ENCODE results near the gene FBXO17.
"Not testable (repeated sequence)": the region's sequence is repeated elsewhere in the genome, so short reads cannot be mapped to it uniquely, and the experiment has no call there.

FBXO17 gene, protein sequence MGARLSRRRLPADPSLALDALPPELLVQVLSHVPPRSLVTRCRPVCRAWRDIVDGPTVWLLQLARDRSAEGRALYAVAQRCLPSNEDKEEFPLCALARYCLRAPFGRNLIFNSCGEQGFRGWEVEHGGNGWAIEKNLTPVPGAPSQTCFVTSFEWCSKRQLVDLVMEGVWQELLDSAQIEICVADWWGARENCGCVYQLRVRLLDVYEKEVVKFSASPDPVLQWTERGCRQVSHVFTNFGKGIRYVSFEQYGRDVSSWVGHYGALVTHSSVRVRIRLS

DNA sequence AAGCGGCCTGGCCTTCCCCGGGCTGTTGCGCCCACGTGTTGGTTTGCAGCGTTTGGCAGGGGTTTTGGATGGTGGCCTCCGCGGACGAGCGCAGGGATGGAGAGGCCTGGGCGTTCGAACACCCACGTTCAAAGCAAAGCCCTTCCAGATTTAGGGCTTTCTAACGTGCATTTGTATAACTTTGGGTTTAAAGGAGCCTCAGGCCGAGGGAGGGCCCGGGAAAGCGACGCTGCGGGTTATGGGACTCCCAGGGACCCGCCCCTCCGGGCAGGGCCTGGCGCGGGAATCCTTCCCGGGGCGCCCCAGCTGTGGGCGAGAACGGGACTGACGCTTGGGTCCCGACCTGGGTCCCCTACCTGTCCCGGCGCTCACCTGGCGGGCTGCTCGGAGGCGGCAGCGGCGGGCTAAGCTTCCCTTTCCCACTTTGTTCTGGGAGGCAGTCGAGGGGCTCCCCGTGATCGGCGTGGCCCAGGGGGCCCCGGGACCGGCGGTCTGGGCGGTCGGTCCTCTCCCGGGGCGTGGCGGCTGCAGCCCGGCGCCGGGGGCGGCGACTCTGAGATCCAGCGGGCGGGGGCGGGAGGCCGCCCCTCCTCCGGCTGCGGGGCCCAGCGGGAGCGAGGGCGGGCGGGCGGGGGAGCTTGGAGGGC, at the start of gene FBXO17:
Gene FBXO17 (minus strand): TSS at position 529 of the 647 bp plus-strand sequence. CDS start 25,423 bp downstream, outside the sequence.
- DNase-seq, result no peak

DNA sequence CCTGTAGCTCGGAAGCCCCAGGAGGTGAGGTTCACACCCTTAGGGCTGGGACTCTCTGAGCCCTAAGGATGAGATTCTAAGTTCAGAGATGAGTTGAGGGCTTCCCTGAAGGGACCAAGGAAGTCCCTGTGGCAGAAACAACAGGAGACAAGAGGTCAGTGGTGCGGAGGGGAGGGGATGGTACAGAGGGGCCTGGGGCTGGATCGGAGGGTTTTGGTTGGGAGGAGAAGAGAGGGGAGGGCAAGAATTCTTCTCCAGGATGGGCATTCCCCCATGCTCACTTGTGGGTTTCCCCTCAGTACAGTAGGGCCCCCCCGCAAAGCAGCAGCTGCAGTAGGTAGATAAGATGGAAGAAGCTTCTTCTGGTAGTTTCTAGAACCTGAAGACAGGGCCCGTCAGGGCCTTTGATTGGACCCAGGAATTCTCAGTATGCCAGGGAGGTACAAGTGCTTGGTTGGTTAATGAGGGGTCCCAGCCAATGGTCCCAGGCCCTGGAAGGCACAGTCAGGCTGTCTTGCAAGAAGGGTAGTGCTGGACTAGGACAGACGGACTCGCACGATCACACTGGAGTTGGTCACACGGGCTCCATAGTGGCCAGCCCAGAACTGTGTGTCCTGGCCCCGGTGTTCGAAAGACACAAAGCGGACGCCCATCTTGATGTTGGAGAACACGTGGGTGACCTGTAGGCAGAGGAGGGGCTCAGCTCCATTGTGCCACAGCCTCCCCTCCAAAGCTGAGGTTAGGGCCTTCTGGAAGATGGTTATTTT, 49.5 kb upstream of the FBXO17 start:
- DNase-seq, result no peak

DNA sequence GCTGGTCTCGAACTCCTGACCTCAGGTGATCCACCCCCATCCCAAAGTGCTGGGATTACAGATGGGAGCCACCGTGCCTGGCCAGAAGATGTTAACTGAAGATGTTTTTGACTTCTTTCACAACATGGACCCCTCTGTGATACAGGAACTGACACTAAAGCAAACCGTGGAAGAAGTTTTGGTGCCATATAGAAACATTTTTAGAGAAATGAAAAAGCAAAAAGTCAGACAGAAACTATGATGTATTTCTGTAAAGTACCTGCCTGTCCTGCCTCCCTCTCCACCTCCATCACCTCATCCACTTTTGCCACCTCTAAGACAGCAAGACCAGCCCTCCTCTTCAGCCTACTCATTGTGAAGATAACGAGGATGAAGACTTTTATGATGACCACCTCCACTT, 45.5 kb upstream of the FBXO17 start:
- no peak for DNase-seq

DNA sequence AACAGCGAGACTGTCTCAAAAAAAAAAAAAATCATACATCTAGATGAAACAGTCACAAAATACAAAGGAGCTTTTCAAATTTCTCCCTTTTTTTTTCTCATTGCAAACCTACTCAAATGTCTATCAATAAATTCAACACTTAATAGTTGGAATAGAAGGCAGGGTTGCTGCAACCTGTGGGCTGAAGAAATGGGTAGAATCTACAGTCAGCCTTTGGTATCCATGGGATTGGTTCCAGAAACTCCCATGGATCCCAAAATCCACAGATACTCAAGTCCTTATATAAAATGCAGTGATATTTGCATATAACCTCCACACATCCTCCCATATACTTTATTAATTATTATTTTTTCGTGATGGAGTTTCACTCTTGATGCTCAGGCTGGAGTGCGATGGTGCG, 42.1 kb upstream of the FBXO17 start:
- DNase-seq, result no peak

DNA sequence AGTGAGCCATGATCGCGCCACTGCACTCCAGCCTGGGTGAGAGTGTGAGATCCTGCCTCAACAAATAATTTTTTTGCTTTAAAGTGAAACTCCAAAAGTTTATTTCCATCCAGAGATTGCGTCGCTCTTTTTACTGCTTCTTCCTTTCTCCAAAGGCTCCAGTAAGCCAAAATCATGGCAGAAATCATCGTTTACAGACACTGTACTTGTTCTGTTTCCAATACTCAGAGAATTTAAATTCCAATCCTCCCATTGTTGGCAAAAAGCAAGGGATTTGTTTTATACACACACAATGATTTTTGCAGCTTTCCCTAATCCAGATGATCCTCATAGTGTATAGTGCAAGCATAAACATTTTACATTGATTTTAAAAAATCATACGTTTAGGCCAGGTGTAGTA, 41.5 kb upstream of the FBXO17 start:
- DNase-seq, result no peak

DNA sequence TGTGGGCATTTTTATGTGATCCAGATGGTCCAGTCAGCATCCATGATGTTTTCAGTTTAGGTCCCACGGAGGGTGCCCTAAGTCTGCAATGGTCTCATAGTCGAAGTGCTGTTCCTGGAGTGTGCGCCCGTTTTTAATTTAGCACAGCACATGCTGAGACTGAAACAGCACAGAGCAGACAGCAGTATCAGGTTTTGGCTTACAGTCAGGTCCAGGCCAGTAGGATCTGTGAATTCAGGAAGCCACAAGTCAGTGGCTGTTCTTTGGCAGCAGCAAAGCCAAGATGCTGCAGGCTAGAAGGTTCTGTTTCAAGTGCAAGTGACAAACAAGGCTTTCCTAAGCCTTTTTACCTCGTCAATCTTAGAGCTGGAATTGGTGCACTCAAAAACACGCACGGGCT, 38.5 kb upstream of the FBXO17 start:
- no peak for DNase-seq

DNA sequence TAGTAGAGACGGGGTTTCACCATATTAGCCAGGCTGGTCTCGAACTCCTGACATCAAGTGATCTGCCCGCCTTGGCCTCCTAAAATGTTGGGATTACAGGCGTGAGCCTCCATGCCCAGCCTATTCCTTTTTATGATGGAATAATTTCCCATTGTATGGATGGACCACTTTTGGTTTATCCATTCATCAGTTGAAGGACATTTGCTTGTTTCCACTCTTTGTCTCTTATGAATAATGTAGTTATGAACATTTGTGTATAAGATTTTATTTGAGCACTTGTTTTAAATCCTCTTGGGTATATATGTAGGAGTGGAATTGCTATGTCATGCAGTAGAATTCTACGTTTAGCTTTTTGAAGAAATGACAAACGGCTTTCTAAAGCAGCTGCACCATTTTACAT, 33.5 kb upstream of the FBXO17 start:
- no peak for DNase-seq

DNA sequence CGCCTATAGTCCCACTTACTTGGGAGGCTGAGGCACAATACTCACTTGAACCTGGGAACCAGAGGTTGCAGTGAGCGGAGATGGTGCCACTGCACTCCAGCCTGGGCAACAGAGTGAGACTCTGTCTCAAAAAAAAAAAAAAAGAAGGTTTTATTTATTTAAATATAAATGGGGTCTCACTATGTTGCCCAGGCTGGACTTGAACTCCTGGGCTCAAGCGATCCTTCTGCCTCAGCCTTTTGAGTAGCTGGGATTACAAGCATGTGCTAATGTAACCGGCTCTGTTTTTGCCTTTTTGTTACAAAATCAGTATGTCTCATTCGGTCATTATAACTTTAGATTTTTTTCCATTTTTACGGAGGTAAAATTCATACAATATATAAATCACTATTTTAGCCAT, 32.6 kb upstream of the FBXO17 start:
- DNase-seq, result no peak

DNA sequence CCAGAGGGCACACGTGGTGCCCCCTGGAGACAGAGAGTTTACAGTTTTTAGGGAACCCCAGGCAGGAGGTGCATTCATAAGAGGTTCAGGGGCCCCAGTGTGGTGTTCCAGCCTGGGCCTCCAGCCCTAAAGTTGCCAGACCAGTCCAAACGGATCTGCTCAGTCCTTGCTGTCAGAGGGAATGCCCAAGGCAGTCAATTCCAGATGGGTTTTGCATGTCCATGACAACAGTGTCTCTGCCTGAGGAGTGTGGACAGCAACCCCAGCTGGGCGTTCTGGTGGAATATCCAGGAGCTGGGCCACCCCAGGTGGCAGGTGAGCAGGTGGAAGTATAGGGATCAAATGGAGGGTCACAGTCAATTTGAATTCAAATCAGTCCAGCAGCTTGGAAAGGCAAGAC, 31.6 kb upstream of the FBXO17 start:
- no peak for DNase-seq

DNA sequence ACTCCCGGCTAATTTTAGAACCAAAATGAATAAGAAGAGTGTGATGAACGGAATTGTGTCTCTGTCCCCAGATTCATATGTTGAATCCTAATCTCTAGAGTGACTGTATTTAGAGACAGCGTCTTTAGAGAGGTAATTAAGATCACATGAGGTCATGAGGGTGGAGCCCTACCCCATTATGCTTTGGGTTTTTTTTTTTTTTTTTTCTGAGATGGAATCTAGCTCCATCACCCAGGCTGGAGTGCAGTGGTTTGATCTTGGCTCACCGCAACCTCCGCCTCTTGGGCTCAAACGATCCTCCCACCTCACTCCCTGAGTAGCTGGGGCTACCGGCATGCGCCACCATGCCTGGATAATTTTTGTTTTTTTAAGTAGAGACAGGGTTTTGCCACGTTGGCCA, 28.9 kb upstream of the FBXO17 start:
- no peak for DNase-seq

DNA sequence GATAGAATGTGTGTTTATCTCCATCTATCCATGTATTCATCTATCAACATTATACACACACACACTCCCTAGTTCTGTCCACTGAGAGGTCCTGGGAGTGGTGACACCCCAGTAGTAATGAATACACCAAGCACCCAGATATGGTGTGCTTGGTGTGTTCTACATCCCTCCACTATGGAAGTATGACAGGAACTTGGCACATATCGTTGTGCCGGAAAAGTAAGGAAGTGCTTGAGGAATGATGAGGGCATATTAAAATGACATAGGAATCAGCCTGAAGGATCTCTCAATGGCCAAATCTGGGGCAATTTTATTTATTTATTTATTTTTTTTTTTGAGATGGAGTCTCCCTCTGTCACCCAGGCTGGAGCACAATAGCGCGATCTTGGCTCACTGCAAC, 28.3 kb upstream of the FBXO17 start:
- DNase-seq, result no peak

DNA sequence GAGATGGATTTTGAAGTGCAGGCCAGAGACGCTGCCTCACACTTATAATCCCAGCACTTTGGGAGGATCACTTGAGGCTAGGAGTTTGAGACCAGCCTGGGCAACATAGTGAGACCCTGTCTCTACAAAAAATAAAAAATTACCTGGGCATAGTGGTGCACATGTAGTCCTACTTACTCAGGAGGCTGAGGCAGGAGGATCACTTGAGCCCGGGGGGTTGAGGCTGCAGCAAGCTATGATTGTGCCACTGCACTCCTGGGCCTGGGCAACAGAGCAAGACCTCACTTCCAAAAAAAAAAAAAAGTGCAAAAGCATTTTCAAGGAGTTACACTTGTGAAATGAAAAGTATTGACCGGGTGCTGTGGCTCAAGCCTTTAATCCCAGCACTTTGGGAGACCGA, 27.6 kb upstream of the FBXO17 start:
- DNase-seq, result no peak

DNA sequence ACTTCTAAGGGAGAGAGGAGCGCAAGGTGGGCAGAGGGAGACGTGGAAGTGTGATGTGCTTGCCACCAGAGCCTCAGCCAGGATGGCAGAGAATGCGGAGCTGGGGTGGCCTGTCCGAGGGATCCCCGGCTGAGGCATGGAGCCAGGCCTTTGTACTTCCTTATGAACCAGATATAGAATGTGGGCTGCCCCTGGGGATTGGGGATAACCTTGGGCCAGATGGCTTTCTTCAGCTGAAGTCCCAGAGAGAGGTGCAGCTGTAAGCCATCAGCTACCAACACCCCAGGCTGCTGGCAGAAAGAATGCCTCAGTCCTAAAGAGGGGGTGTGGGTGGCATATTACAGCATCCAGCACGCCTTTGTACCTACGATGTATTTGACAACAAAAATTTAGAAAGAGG, 25.5 kb upstream of the FBXO17 start:
- no peak for DNase-seq

DNA sequence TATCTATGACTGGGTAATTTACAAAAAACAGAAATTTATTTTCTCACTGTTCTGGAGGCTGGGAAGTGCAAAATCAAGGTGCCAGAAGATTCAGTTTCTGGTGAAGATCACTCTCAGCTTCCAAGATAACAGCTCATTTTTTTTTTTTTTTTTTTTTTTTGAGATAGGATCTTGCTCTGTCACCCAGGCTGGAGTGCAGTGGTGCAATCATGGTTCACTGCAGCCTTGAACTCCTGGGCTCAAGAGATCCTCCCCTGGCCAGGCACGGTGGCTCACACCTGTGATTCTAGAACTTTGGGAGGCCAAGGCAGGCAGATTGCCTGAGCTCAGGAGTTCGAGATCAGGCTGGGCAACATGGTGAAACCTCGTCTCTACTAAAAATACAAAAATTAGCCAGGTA, 22.0 kb upstream of the FBXO17 start:
- DNase-seq, result not testable (repeated sequence)

DNA sequence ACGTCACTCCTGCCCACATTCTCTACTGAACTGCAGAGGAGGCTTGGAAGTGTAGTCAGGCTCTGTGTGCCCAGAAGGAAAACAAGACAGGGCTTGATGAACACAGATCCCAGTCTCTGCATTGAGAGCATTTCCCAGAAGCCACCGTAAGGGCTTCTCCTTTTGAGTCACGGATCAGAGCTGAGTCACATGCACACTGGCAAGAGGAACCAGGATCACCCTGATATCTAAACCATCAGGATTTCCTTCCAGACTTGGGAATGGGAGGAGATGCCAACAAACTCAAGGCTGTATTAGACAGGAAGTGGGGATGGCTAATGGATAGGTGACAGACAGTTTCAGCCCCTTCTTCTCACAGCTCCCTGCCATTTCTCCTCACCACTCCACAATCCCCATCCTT, 17.7 kb upstream of the FBXO17 start:
- no peak for DNase-seq

DNA sequence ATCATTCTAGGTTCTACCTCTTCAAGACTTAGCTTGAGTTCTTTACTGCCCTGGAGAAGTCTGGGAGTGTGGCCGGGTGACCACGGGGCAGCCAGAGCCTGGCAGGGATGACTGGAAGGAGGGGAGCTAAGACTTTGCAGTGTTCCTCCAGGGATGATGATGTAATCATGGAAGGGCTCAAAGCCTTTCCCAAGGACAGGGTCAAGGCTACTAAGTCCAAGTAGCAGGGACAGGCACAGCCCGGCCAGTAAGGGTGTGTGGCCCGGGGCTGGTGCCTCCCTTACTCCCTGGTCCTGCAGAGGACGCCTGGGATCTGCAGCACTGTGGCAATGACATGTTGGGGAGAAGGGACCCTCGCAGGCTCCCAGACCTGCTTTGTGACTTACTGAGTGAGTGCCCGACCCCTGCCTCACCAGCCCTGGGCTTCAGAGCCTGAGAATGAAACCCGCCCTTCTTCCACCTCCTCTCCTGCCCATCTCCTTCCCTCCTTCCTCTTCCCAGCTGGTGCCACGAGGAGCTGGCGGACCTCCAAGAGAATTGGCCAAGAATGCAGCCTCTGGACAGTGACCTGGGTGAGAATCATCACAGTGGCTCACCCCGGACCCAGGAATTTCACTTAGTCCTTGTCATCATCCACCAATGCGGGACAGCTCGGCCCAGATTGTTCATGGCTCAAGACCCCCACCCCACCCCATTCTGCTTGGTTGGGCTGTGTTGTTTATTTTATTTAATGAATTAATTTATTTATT, 15.6 kb upstream of the FBXO17 start:
- DNase-seq, result no peak

DNA sequence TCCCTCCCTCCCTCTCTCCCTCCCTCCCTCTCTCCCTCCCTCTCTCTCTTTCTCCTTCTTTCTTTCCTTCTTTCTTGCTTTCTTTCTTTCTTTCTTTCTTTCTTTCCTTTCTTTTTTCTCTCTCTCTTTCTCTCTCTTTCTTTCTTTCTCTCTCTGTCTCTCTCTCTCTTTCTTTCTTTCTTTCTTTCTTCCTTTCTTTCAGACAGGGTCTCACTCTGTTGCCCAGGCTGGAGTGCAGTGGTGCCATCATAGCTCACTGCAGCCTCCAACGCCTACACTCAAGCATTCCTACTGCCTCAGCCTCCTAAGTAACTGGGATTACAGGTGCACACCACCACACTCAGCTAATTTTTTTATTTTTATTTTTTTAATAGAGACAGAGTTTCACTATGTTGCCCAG, 14.1 kb upstream of the FBXO17 start:
- DNase-seq, result not testable (repeated sequence)

DNA sequence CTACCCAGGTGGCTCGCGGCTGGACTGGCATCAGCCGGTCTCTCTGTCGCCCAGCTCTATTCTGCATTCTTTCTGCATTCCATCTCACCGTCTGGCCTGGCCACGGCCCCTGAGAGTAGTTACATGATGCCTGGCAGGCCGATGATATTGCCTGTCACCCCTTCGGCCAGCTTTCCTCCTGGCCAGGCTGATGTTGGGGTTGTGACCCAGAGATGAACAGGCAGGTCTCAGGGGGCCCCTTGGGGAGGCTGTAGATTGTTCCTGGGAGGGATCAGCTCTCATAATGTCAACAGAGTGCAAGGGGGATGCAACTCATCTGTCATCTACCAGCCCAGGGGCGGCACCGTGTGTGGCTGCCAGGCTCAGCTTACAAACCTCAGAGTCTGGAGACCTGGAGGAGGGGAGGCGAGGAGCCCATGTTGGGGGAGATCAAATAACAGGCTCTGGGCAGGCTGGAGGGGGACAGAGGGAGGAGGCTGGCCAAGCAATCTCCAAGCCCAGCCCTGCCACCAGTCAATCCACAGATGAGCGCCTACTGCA, 13.6 kb upstream of the FBXO17 start:
- DNase-seq, result no peak

DNA sequence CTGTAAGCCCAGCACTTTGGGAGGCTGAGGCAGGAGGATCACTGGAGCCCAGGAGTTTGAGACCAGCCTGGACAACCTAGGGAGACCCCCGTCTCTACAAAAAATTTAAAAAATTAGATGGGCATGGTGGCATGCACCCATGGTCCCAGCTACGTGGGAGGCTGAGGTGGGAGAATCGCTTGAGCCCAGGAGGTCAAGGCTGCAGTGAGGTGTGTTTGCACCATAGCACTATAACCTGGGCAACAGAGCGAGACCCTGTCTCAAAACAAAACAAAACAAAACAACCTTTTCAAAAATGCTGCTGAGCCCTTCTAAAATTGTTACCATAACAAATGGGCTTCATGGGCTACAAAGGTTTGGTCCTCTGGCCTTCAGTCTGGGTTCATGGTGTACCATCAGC, 13.1 kb upstream of the FBXO17 start:
- DNase-seq, result not testable (repeated sequence)

DNA sequence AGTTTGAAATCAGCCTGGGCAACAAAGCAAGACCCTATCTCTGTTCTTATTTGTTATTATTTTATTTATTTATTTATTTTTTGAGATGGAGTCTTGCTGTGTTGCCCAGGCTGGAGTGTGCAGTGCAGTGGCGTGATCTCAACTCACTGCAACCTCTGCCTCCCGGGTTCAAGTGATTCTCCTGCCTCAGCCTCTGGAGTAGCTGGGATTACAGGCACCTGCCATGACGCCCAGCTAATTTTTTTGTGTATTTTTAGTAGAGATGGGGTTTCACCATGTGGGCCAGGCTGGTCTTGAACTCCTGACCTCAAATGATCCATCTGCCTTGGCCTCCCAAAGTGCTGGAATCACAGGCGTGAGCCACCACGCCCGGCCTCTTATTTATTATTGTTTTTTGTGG, 12.2 kb upstream of the FBXO17 start:
- not testable (repeated sequence) for DNase-seq

DNA sequence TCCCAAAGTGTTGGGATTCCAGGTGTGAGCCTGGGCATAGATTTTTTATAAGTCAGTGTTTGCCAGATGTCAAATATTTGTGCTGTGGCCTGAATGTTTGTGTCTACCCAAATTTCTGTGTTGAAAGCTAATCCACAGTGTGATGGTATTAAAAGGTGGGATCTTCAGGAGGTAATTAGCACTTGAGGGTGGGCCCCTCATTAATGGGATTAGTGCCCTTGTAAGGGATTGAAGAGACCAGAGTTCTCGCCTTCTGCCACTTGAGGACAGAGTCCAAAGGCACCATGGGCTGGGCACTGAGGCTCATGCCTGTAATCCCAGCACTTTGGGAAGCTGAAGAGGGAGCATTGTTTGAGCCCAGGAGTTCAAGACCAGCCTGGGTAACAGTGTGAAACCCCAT, 9.7 kb upstream of the FBXO17 start:
- DNase-seq, result no peak

DNA sequence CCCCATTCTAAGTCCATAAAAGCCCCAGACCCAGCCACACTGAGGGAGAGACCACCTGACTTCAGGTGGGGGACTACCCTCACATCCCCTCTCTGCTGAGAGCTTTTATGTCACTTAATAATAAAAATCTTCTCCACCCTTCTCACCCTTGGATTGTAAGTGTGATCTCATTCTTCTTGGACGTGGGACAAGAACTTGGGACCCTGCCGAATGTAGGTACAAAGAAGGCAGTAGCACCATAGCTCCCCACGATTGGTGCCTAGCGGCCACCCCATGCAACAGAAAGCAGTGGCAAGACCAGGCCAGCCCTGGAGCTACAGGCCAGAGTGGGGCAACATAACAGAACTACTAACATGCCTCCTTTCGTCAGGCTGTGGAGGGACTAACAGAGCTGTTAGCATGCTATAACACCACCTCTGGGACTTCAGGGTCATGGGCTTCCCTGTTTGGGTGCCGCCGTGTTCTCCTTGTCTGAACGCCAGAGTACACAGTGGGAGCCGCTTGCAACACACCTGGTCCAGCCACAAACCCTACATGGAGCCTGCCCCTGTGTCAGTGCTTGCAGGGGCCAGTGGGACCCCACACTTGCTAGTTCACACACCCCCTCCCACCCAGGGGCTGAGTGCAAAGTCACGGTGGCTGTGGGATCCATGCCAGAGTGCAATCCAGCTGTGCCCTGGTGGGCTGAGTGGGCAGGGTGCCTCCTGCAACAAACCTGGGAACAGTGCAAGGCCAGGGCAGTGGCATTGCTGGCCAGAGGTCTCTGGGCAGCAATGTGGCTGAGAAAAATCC, 5.2 kb upstream of the FBXO17 start:
- DNase-seq, result no peak
